Adrenal gland (tissue), 5 donors: Measurements from ENCODE around the gene TRIM16.
"Not testable (repeated sequence)": the region's sequence is repeated elsewhere in the genome, so short reads cannot be mapped to it uniquely, and the experiment has no call there.

Experiments
- POLR2A ChIP-seq, 2 donors: fragments of 450-650 bp; IDR thresholded peaks; one replicate each; pipeline ENCODE4 v1.6.1; 2017; ENCODE audit warnings: antibody characterized with exemption in 2 of 2, mild to moderate bottlenecking in 2 of 2, moderate library complexity in 1 of 2
- TF ChIP-seq, protein P1 (sequence below), 6 experiments: fragments of 450-650 bp in 4 of 6; fragments of 200-600 bp in 2 of 6; sonication (generic) in 1 of 6; IDR thresholded peaks; 1 replicate in 5 of 6; 2 replicates in 1 of 6; pipeline versions ENCODE4 v1.5.1 to v1.8.0; 2016 to 2021; ENCODE audit warnings: antibody characterized with exemption in 6 of 6, mild to moderate bottlenecking in 2 of 6, moderate library complexity in 1 of 6
- donor health status: DM: no; HTN: no; CAD: no.

DNA sequence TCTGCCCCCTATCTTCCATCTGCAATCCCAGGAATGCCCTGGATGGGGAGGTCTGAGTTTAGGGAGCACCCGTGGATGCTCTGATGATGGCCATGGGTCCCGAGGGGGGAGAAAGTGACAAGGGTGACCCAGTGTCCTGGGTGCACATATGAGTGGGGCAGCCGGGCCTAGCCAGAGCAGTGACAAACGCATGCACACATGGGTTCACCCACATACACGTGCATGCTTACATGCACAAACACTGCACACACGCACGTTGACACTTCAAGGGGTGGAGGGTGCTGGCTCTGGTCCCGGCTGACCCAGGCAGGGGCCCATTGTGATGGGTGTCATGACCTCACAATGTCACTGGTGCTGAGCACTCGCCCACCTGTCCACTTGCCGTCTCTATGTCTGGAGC lies 47.8 kb upstream of the TRIM16 start, which contains the start of gene TBC1D26:
- TF ChIP-seq, protein P1, sequence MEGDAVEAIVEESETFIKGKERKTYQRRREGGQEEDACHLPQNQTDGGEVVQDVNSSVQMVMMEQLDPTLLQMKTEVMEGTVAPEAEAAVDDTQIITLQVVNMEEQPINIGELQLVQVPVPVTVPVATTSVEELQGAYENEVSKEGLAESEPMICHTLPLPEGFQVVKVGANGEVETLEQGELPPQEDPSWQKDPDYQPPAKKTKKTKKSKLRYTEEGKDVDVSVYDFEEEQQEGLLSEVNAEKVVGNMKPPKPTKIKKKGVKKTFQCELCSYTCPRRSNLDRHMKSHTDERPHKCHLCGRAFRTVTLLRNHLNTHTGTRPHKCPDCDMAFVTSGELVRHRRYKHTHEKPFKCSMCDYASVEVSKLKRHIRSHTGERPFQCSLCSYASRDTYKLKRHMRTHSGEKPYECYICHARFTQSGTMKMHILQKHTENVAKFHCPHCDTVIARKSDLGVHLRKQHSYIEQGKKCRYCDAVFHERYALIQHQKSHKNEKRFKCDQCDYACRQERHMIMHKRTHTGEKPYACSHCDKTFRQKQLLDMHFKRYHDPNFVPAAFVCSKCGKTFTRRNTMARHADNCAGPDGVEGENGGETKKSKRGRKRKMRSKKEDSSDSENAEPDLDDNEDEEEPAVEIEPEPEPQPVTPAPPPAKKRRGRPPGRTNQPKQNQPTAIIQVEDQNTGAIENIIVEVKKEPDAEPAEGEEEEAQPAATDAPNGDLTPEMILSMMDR (IDR thresholded peaks at IDR 0.05), result not testable (repeated sequence)
- not testable (repeated sequence) for TF ChIP-seq POLR2A (IDR thresholded peaks at IDR 0.05)
